OCI-LY1 (cell line): ENCODE results near the gene F2RL1.

Source experiments
- H2AFZ ChIP-seq: fragments of 200-600 bp; sonication (generic), shearing (Covaris generic); 2 replicates; pipeline ENCODE4 v1.6.0; 2014; ENCODE audit warnings: antibody characterized with exemption, mild to moderate bottlenecking, low read length
- H3F3A ChIP-seq: fragments of 200-600 bp; sonication (generic), shearing (Covaris generic); 2 replicates; pipeline ENCODE4 v1.6.0; 2014; ENCODE audit warnings: mild to moderate bottlenecking, antibody characterized with exemption, low read length, moderate library complexity; ENCODE audit not compliant: insufficient read depth
- H3K27ac ChIP-seq: fragments of 200-600 bp; sonication (generic); 2 replicates; pipeline ENCODE4 v1.5.1; 2014; ENCODE audit warnings: low read length, mixed run types, mild to moderate bottlenecking, low read depth; ENCODE audit not compliant: poor library complexity, severe bottlenecking
- H3K27me3 ChIP-seq: fragments of 200-600 bp; sonication (generic); 2 replicates; pipeline ENCODE4 v1.6.0; 2014; ENCODE audit warnings: antibody characterized with exemption, mild to moderate bottlenecking, low read length, moderate library complexity; ENCODE audit not compliant: insufficient read depth
- H3K36me3 ChIP-seq: fragments of 200-600 bp; sonication (generic); 2 replicates; pipeline ENCODE4 v1.6.1; 2014; ENCODE audit warnings: mild to moderate bottlenecking, antibody characterized with exemption, low read length, moderate library complexity, mixed read lengths; ENCODE audit not compliant: insufficient read depth
- H3K4me1 ChIP-seq: fragments of 200-600 bp; sonication (generic); 2 replicates; pipeline ENCODE4 v1.5.1; 2014; ENCODE audit warnings: mild to moderate bottlenecking, low read length, moderate library complexity; ENCODE audit not compliant: insufficient read depth, severe bottlenecking
- H3K4me2 ChIP-seq: fragments of 200-600 bp; sonication (generic), shearing (Covaris generic); 2 replicates; pipeline ENCODE4 v1.6.1; 2014; ENCODE audit warnings: low read length
- H3K4me3 ChIP-seq: fragments of 200-600 bp; sonication (generic); 2 replicates; pipeline ENCODE4 v1.5.1; 2014; ENCODE audit warnings: low read length, low read depth, mild to moderate bottlenecking, mixed read lengths; ENCODE audit not compliant: poor library complexity, severe bottlenecking
- H3K79me2 ChIP-seq: fragments of 200-600 bp; shearing (Covaris generic); 2 replicates; pipeline ENCODE4 v1.6.1; 2016; ENCODE audit warnings: mixed run types, low read length, mixed read lengths; ENCODE audit not compliant: insufficient read depth
- H3K9ac ChIP-seq: fragments of 200-600 bp; sonication (generic), shearing (Covaris generic); 2 replicates; pipeline ENCODE4 v1.6.1; 2014; ENCODE audit warnings: mild to moderate bottlenecking, low read length, mixed read lengths
- H3K9me2 ChIP-seq: fragments of 200-600 bp; sonication (generic), shearing (Covaris generic); 2 replicates; pipeline ENCODE4 v1.6.1; 2014; ENCODE audit warnings: low read depth, mild to moderate bottlenecking, low read length, mixed read lengths
- H3K9me3 ChIP-seq: fragments of 200-600 bp; shearing (Covaris generic); 2 replicates; pipeline ENCODE4 v1.6.1; 2014; ENCODE audit warnings: low read length, mixed read lengths
- H4K20me1 ChIP-seq: fragments of 200-600 bp; sonication (generic), shearing (Covaris generic); 2 replicates; pipeline ENCODE4 v1.6.0; 2016; ENCODE audit warnings: mild to moderate bottlenecking, low read length; ENCODE audit not compliant: insufficient read depth
- CTCF ChIP-seq: fragments of 200-600 bp; sonication (generic), shearing (Covaris generic); IDR thresholded peaks from 2 replicates; pipeline ENCODE4 v1.5.1; 2017; ENCODE audit warnings: mild to moderate bottlenecking, antibody characterized with exemption, low read length, moderate library complexity, mixed read lengths
- EZH2 ChIP-seq: fragments of 200-600 bp; sonication (generic), shearing (Covaris generic); IDR thresholded peaks from 2 replicates; pipeline ENCODE4 v1.8.0; 2017; ENCODE audit warnings: borderline replicate concordance, mixed run types, mild to moderate bottlenecking, antibody characterized with exemption, low read length, moderate library complexity, mixed read lengths

The F2RL1 gene

GRCh38 chr5:76859591-76860247 is 40.9 kb downstream of the F2RL1 start:
- no peaks in the 10 kb centered on the region for H3K79me2 ChIP-seq
- no peak overlapping the region for H3K9ac ChIP-seq
- H3K27ac ChIP-seq: no peak overlapping the region
- no peak overlapping the region for H3K4me3 ChIP-seq
- no peaks in the 10 kb centered on the region for H3K9me3 ChIP-seq
- no peaks in the 10 kb centered on the region for H4K20me1 ChIP-seq
- peaks cover 11% of the 10 kb centered on the region for H3K4me1 ChIP-seq
- no peaks in the 10 kb centered on the region for H3K27me3 ChIP-seq
- H3K9me2 ChIP-seq: no peaks in the 10 kb centered on the region
- peaks cover 5% of the 10 kb centered on the region; the same call in 1 of the 2 replicates for H3K36me3 ChIP-seq
- no peaks in the 10 kb centered on the region for H3F3A ChIP-seq
- no peak overlapping the region for H3K4me2 ChIP-seq
- no peak for TF ChIP-seq EZH2
- H2AFZ ChIP-seq: peak overlapping the region; percentile 92

GRCh38 chr5:76861612-76862011 is 42.8 kb downstream of the F2RL1 start:
- no peak overlapping the region for H3K9ac ChIP-seq
- H3K79me2 ChIP-seq: no peaks in the 10 kb centered on the region
- H3K9me3 ChIP-seq: no peaks in the 10 kb centered on the region
- H3K27ac ChIP-seq: no peak overlapping the region
- TF ChIP-seq CTCF: no peak
- no peak for TF ChIP-seq EZH2
- H3K4me3 ChIP-seq: no peak overlapping the region
- no peak overlapping the region for H3K4me2 ChIP-seq
- H3F3A ChIP-seq: no peaks in the 10 kb centered on the region
- H3K36me3 ChIP-seq: no peaks in the 10 kb centered on the region
- no peaks in the 10 kb centered on the region for H4K20me1 ChIP-seq
- no peaks in the 10 kb centered on the region for H3K27me3 ChIP-seq
- H3K4me1 ChIP-seq: no peaks in the 10 kb centered on the region
- no peak overlapping the region for H2AFZ ChIP-seq
- H3K9me2 ChIP-seq: no peaks in the 10 kb centered on the region

- H3K36me3 ChIP-seq: no peaks in the 10 kb centered on the region
- H4K20me1 ChIP-seq: no peaks in the 10 kb centered on the region
- no peak overlapping the region for H3K9ac ChIP-seq
- no peaks in the 10 kb centered on the region for H3K79me2 ChIP-seq
- H3K4me3 ChIP-seq: no peak overlapping the region
- H3K4me2 ChIP-seq: no peak overlapping the region
- H3K9me2 ChIP-seq: no peaks in the 10 kb centered on the region
- H2AFZ ChIP-seq: no peak overlapping the region
- no peaks in the 10 kb centered on the region for H3K27me3 ChIP-seq
- H3K4me1 ChIP-seq: peaks cover 9% of the 10 kb centered on the region
- no peaks in the 10 kb centered on the region for H3F3A ChIP-seq
- TF ChIP-seq EZH2 (no peak), CTCF (no peak)
- H3K9me3 ChIP-seq: no peaks in the 10 kb centered on the region
- H3K27ac ChIP-seq: no peak overlapping the region
Observed at GRCh38 chr5:76863001-76863400, 44.2 kb downstream of the F2RL1 start.

GRCh38 chr5:76866503-76866902 is 47.7 kb downstream of the F2RL1 start:
- Histone ChIP-seq H3F3A (no peaks in the 10 kb centered on the region), H3K4me2 (no peak overlapping the region), H3K9ac (no peak overlapping the region), H4K20me1 (no peaks in the 10 kb centered on the region), H3K27me3 (no peaks in the 10 kb centered on the region), H3K4me1 (peaks cover 20% of the 10 kb centered on the region), H3K9me2 (no peaks in the 10 kb centered on the region), H3K4me3 (no peak overlapping the region), H3K36me3 (no peaks in the 10 kb centered on the region), H3K79me2 (no peaks in the 10 kb centered on the region), H2AFZ (no peak overlapping the region), H3K27ac (no peak overlapping the region), H3K9me3 (no peaks in the 10 kb centered on the region)
- TF ChIP-seq CTCF (no peak), EZH2 (no peak)
